DOHH2 (cell line): Measurements from ENCODE around the gene STUB1.

Experiments
- H3F3A ChIP-seq: fragments of 200-600 bp; sonication (generic), shearing (Covaris generic); 2 replicates; pipeline ENCODE4 v1.6.0; 2016; ENCODE audit warnings: antibody characterized with exemption, mild to moderate bottlenecking; ENCODE audit not compliant: control insufficient read depth, insufficient read depth
- H3K27ac ChIP-seq: fragments of 200-600 bp; sonication (generic); 2 replicates; pipeline ENCODE4 v1.5.1; 2014; ENCODE audit warnings: low read depth, mild to moderate bottlenecking, low read length, moderate library complexity
- H3K27me3 ChIP-seq: fragments of 200-600 bp; sonication (generic); 2 replicates; pipeline ENCODE4 v1.6.1; 2014; ENCODE audit warnings: mild to moderate bottlenecking, low read length, mixed read lengths; ENCODE audit not compliant: control insufficient read depth
- H3K36me3 ChIP-seq: fragments of 200-600 bp; sonication (generic); 2 replicates; pipeline ENCODE4 v1.6.1; 2014; ENCODE audit warnings: mild to moderate bottlenecking, low read length, moderate library complexity, mixed read lengths; ENCODE audit not compliant: control insufficient read depth
- H3K4me1 ChIP-seq: fragments of 200-600 bp; sonication (generic); 2 replicates; pipeline ENCODE4 v1.6.1; 2014; ENCODE audit warnings: mild to moderate bottlenecking, low read length, mixed read lengths; ENCODE audit not compliant: control insufficient read depth
- H3K4me2 ChIP-seq: fragments of 200-600 bp; sonication (generic); 2 replicates; pipeline ENCODE4 v1.6.0; 2014; ENCODE audit warnings: mild to moderate bottlenecking, low read length, moderate library complexity
- H3K4me3 ChIP-seq: fragments of 200-600 bp; sonication (generic); 2 replicates; pipeline ENCODE4 v1.5.1; 2014; ENCODE audit warnings: mild to moderate bottlenecking, low read length, mixed read lengths
- H3K79me2 ChIP-seq: fragments of 200-600 bp; sonication (generic); 2 replicates; pipeline ENCODE4 v1.6.1; 2014; ENCODE audit warnings: mild to moderate bottlenecking, low read length, mixed read lengths; ENCODE audit not compliant: control insufficient read depth
- H3K9me2 ChIP-seq: fragments of 200-600 bp; sonication (generic); replicated peaks from 2 replicates; pipeline ENCODE4 v1.6.1; 2014; ENCODE audit warnings: mild to moderate bottlenecking, low read length, mixed read lengths; ENCODE audit not compliant: control insufficient read depth
- H3K9me3 ChIP-seq: fragments of 200-600 bp; sonication (generic); 2 replicates; pipeline ENCODE4 v1.6.1; 2014; ENCODE audit warnings: antibody characterized with exemption, low read length, mixed read lengths; ENCODE audit not compliant: control insufficient read depth, insufficient read depth
- H4K20me1 ChIP-seq: fragments of 200-600 bp; sonication (generic); 2 replicates; pipeline ENCODE4 v1.6.0; 2014; ENCODE audit warnings: low read depth, mild to moderate bottlenecking, antibody characterized with exemption, low read length, moderate library complexity; ENCODE audit not compliant: control insufficient read depth, insufficient read depth
- EZH2phosphoT487 ChIP-seq: fragments of 200-600 bp; sonication (generic); IDR thresholded peaks from 2 replicates; pipeline ENCODE4 v1.6.1; 2017; ENCODE audit warnings: borderline replicate concordance, mild to moderate bottlenecking, antibody characterized with exemption, low read length, moderate library complexity, mixed read lengths
- TF ChIP-seq, protein P1 (sequence below): fragments of 200-600 bp; sonication (generic); IDR thresholded peaks from one replicate; pipeline ENCODE4 v1.5.1; 2014; ENCODE audit warnings: antibody characterized with exemption, mild to moderate bottlenecking, low read depth, low read length; ENCODE audit not compliant: poor library complexity, severe bottlenecking

The STUB1 gene

DNA sequence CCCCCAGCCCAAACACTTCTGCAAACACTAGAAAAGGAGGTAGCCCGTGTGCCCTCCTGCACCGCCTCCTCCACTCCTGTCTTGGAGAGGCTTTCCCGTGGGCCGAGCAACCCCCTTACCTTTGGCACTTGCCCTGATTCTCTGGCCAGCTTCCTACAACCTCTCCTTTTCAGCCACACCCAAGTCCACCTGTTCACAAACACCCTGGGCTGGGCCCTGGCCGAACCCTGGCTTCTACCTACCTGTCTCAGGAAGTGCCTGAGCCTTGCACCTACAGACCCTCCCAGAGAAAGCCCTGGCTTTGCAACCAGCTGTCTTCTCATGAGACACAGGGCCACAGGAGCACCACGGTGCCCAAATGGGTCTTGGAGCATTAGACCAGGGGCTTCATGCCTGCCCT is 38.7 kb downstream of the STUB1 start:
- Histone ChIP-seq H3K4me2 (peak overlapping the region; percentile 96), H3K36me3 (peaks cover 26% of the 10 kb centered on the region), H3K27me3 (peaks cover 12% of the 10 kb centered on the region), H3K4me3 (peak overlapping the region; percentile 99), H3F3A (peaks cover 7% of the 10 kb centered on the region; the same call in 1 of the 2 replicates), H3K27ac (no peak overlapping the region), H3K79me2 (peaks cover 11% of the 10 kb centered on the region), H3K9me2 (no peaks in the 10 kb centered on the region), H3K4me1 (peaks cover 63% of the 10 kb centered on the region), H3K9me3 (no peaks in the 10 kb centered on the region), H4K20me1 (peaks cover 8% of the 10 kb centered on the region; the same call in 1 of the 2 replicates)
- no peak for TF ChIP-seq EZH2phosphoT487
- TF ChIP-seq, protein P1, sequence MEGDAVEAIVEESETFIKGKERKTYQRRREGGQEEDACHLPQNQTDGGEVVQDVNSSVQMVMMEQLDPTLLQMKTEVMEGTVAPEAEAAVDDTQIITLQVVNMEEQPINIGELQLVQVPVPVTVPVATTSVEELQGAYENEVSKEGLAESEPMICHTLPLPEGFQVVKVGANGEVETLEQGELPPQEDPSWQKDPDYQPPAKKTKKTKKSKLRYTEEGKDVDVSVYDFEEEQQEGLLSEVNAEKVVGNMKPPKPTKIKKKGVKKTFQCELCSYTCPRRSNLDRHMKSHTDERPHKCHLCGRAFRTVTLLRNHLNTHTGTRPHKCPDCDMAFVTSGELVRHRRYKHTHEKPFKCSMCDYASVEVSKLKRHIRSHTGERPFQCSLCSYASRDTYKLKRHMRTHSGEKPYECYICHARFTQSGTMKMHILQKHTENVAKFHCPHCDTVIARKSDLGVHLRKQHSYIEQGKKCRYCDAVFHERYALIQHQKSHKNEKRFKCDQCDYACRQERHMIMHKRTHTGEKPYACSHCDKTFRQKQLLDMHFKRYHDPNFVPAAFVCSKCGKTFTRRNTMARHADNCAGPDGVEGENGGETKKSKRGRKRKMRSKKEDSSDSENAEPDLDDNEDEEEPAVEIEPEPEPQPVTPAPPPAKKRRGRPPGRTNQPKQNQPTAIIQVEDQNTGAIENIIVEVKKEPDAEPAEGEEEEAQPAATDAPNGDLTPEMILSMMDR: no peak

DNA sequence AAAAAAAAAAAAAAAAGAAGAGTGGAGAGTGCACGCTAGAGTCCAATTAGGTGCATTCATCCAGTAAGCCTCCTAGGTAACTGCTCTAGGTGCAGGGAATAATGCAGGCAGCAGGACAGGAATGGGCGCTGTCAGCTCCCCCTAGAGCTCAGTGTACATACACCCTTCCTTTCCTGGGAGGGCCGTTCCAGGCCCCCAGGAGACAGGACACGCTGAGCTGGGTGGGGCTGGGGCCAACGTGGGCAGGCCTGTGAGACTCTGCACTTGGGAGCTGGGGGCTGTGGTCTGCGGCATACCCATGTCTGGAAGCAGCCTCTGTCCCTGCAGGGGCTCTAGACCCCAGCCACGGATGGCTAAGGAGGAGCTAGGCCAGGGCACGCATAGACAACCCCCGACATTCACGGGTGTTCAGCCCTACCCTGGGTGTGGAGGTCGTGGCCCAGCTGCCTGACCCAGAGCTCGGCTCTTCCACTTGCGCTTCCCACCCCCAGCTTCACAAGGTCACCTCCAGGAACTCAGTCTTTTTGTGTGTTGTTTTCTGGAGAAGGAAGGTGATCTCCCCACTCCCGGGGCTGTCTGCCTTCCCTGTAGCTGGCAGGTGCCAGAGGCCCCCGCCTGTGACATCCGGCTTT is 39.7 kb downstream of the STUB1 start:
- TF ChIP-seq, protein P1: peak; percentile 34
- TF ChIP-seq EZH2phosphoT487: no peak
- Histone ChIP-seq H3K9me3 (no peaks in the 10 kb centered on the region), H3F3A (peaks cover 7% of the 10 kb centered on the region; the same call in 1 of the 2 replicates), H3K27ac (peak overlapping the region; percentile 93), H3K4me3 (peak overlapping the region; percentile 99), H3K27me3 (peaks cover 12% of the 10 kb centered on the region), H3K4me2 (peak overlapping the region; percentile 96), H4K20me1 (peaks cover 8% of the 10 kb centered on the region; the same call in 1 of the 2 replicates), H3K4me1 (peaks cover 62% of the 10 kb centered on the region), H3K79me2 (peaks cover 11% of the 10 kb centered on the region), H3K9me2 (no peaks in the 10 kb centered on the region), H3K36me3 (peaks cover 26% of the 10 kb centered on the region)

DNA sequence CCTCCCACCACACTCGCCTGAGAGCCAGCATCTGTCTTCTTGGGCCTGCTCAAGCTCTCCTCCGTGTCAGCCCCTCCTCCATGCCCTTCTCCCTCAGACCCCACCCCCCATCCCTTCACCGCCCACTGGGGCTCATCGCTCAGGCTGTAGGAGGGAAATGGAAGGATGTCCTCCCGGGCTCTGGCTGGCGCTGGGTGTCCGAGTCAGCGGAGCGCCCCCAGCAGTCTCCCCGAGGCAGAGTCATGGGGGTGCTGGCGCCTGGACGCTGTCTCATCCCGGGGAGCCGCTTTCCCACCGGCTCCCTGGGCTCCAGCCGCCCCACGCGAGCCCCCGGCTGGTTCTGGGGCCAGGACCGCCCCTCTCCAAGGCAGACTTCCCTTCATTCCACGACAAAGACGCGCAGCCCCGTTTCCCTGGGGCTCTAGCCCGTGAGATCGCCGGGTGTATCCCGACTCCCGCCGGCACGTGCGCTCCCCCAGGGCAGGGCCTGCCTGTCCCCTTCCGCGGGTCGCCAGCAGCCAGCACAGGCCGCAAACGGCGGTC is 40.3 kb downstream of the STUB1 start:
- H3K4me1 ChIP-seq: peaks cover 59% of the 10 kb centered on the region
- peak overlapping the region; percentile 99 for H3K4me3 ChIP-seq
- peak overlapping the region; percentile 93 for H3K27ac ChIP-seq
- peaks cover 9% of the 10 kb centered on the region for H3K27me3 ChIP-seq
- no peaks in the 10 kb centered on the region for H3K9me2 ChIP-seq
- peak overlapping the region; percentile 96 for H3K4me2 ChIP-seq
- peaks cover 8% of the 10 kb centered on the region; the same call in 1 of the 2 replicates for H4K20me1 ChIP-seq
- no peak for TF ChIP-seq EZH2phosphoT487
- TF ChIP-seq, protein P1: peak; percentile 56
- no peaks in the 10 kb centered on the region for H3K9me3 ChIP-seq
- H3K79me2 ChIP-seq: peaks cover 11% of the 10 kb centered on the region
- H3K36me3 ChIP-seq: peaks cover 26% of the 10 kb centered on the region
- H3F3A ChIP-seq: peaks cover 7% of the 10 kb centered on the region; the same call in 1 of the 2 replicates
